ENCODE results near the gene RAB29. TPM values are rescaled to one million over a fixed set of nuclear protein-coding genes. Genes with fewer than 3 reads are reported as not detected.

The RAB29 gene
- total RNA-seq, 1 donor from 2014 or later: 156 TPM

DNA sequence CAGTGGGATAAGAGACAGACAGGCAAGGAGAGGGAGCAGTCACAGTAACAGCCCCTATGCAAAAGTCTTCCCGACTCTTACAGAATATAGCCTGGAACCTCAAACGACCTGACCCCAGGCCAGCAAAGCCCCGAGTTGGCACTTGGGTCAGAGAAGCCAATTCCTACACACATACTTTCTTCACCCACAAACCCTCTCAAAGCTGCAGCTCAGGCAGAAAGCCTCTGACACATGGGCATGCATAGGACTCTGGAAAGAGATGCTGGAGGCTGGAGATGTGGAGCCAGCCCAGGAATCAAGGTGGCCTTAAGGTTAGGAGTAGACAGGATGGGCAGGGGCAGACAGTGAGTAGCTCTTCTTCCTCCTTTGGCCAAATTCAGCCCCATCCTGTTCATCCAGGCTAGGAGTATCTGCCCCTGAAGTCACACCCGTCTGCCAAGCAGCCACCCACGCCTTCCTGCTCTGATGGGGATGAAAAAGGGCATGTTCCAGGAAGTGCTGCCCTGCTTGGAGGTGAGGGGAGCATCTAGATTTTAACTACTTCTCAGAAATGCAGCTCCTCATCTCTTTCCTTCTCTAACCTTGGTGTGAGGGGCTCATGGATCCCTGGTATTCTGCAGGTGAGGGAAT lies 29.9 kb upstream of the RAB29 start:
- CTCF ChIA-PET: interaction anchor here (1.0 to 1.9 kb wide), 4 partner anchors 12 to 172 kb away, joined by 3 to 9 read pairs (median 5); no protein-coding TSS in a partner anchor
- TF ChIP-seq CTCF (IDR thresholded peaks at IDR 0.05): no peak
- peaks cover 37% of the 10 kb centered on the region for H3K36me3 Mint-ChIP-seq (ENCODE audit: low read depth)
- H3K4me3 Mint-ChIP-seq: peak overlapping the region; percentile 25
- POLR2A ChIA-PET: interaction anchor here (0.6 to 1.9 kb wide), 4 partner anchors 8 to 61 kb away, joined by 3 to 8 read pairs (median 6); partner anchors contain the start of genes RAB29 and SLC41A1
- H3K27me3 Mint-ChIP-seq: no peaks in the 10 kb centered on the region
- no peak for DNase-seq
- intact Hi-C loops (cut with micrococcal nuclease): no loop called here
- H3K9me3 Mint-ChIP-seq: no peaks in the 10 kb centered on the region
- H3K4me1 Mint-ChIP-seq: peaks cover 59% of the 10 kb centered on the region
- ATAC-seq (ENCODE audit: low read depth): no peak
- no peak overlapping the region for H3K27ac Mint-ChIP-seq

DNA sequence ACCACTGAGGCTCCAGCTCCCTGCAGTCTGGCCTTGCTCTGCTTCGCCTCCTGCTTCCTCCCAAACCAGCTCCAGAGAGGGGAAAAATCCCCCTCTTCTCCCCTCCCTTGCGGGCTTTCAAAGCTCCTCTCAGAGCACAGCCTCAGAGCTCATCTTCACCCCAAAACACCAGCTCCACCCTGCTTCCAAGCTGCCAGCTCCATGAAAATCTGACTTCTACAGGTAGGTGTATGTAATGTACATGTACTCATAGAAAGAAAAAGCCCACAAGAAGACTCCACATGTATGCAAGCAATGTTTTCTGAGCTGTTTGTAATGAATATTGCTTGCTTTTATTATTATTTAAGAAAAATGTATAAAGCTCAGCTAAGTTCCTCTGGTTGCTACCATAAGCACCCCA lies 29.3 kb upstream of the RAB29 start:
- no peak overlapping the region for H3K27ac Mint-ChIP-seq
- no peaks in the 10 kb centered on the region for H3K9me3 Mint-ChIP-seq
- no peak for ATAC-seq (ENCODE audit: low read depth)
- TF ChIP-seq CTCF (IDR thresholded peaks at IDR 0.05): no peak
- DNase-seq: no peak
- intact Hi-C loops (cut with micrococcal nuclease): no loop called here
- peaks cover 33% of the 10 kb centered on the region for H3K36me3 Mint-ChIP-seq (ENCODE audit: low read depth)
- H3K4me3 Mint-ChIP-seq: no peak overlapping the region
- ChIA-PET POLR2A (interaction anchor here (0.6 to 1.9 kb wide), 5 partner anchors 9 to 60 kb away, joined by 3 to 8 read pairs (median 6); partner anchors contain the start of genes RAB29 and SLC41A1), CTCF (interaction anchor here (1.0 to 1.9 kb wide), 4 partner anchors 12 to 173 kb away, joined by 3 to 9 read pairs (median 5); no protein-coding TSS in a partner anchor)
- peaks cover 54% of the 10 kb centered on the region for H3K4me1 Mint-ChIP-seq
- no peaks in the 10 kb centered on the region for H3K27me3 Mint-ChIP-seq

DNA sequence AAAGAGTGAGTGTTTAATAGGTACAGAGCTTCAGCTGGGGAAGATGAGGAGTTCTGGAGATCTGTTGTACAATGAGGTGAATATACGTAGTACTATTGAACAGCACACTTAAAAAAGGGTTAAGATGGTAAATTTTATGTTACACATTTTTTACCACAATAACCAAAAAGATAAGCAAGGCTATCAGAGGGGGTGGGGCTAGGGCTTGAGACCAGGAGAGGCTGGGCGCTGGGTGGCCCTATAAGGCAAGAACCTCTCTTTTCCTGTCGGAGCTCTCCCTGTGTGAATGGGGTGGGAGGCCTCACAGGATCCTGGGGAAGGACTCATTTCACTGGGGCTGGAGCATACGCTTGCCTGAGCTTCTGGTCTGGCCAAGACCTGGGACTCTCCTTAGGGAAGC lies 28.7 kb upstream of the RAB29 start:
- no peak for ATAC-seq (ENCODE audit: low read depth)

DNA sequence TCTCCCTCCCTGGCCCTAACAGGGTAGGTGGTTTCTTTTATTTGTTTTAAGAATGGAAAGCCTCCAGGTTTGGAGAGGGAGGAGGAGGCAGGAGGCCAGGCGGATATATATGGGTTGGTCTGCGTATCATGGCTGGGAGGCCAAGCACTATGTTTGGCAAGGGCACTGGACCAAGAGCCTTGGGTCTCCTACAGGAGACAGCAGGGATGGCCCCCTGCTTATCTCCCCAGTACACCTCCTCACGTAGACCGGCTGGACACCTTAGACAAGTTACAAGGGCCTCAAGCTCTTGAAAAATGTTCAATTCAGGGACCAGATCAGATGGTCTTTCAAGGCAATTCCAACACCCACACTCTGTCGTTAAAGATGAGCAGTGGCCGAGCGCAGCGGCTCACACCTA lies 26.8 kb upstream of the RAB29 start:
- H3K36me3 Mint-ChIP-seq (ENCODE audit: low read depth): peaks cover 45% of the 10 kb centered on the region
- DNase-seq (no peak), ATAC-seq (ENCODE audit: low read depth) (no peak)
- no peaks in the 10 kb centered on the region for H3K9me3 Mint-ChIP-seq
- peaks cover 31% of the 10 kb centered on the region for H3K4me1 Mint-ChIP-seq
- intact Hi-C loops (cut with micrococcal nuclease): no loop called here
- ChIA-PET POLR2A (no interaction called here), CTCF (no interaction called here)
- no peak for TF ChIP-seq CTCF (IDR thresholded peaks at IDR 0.05)
- H3K4me3 Mint-ChIP-seq: no peak overlapping the region
- no peaks in the 10 kb centered on the region for H3K27me3 Mint-ChIP-seq
- H3K27ac Mint-ChIP-seq: no peak overlapping the region

More for the DNA sequence above, 28.7 kb upstream of the RAB29 start:
- Mint-ChIP-seq H3K27me3 (no peaks in the 10 kb centered on the region), H3K9me3 (no peaks in the 10 kb centered on the region), H3K36me3 (ENCODE audit: low read depth) (peaks cover 36% of the 10 kb centered on the region), H3K4me1 (peaks cover 48% of the 10 kb centered on the region), H3K4me3 (no peak overlapping the region), H3K27ac (no peak overlapping the region)
- intact Hi-C loops (cut with micrococcal nuclease): no loop called here
- ChIA-PET POLR2A (interaction anchor here (0.7 to 1.9 kb wide), 4 partner anchors 9 to 1608 kb away, joined by 3 to 8 read pairs (median 4); partner anchors contain the start of genes RAB29 and SLC41A1), CTCF (interaction anchor here (0.9 to 1.9 kb wide), 4 partner anchors 10 to 173 kb away, joined by 3 to 9 read pairs (median 5); no protein-coding TSS in a partner anchor)
- TF ChIP-seq CTCF (IDR thresholded peaks at IDR 0.05): no peak
- DNase-seq: no peak

DNA sequence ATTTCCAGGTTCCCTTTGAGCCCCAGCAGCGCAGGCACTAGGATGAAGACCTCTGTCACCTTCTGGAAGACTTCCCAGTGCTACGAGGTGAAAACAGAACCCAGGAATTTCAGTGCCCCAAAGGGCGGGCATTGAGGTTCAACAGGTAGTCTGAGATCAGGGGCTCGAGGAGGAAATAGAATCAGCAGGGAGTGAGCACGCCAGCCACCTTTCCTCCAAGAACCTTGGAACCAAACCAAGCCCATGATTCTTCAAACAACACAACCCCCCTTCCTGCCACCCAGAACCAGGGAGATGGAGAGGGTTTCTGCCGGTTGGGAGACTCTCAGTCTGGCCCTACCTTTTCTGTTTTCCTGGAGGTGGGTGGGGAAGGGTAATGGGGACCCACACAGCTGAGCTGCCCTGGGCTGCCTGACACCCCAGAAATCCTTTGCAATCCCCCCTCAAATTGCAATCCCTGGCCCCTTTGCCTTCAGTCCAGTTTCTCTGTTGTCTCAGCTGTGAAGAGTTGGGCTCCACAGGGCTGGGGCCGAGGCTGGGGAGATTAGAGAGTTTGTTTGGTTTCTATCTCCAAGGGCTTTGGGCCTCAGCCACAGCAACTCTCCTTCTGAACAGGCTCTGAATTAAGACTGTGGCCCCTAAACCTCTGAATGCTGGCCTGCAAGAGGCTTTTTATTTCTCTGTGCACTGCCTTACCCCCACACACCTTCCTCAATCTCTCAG lies 25.9 kb upstream of the RAB29 start:
- Mint-ChIP-seq H3K27me3 (no peaks in the 10 kb centered on the region), H3K4me3 (no peak overlapping the region), H3K4me1 (peaks cover 22% of the 10 kb centered on the region), H3K36me3 (ENCODE audit: low read depth) (peaks cover 49% of the 10 kb centered on the region), H3K9me3 (no peaks in the 10 kb centered on the region), H3K27ac (no peak overlapping the region)
- intact Hi-C loops (cut with micrococcal nuclease): no loop called here
- DNase-seq: no peak
- ChIA-PET CTCF (no interaction called here), POLR2A (no interaction called here)
- TF ChIP-seq CTCF (IDR thresholded peaks at IDR 0.05): no peak
- no peak for ATAC-seq (ENCODE audit: low read depth)

Measured in activated B cell treated with CpG ODN at 0.5 μM for 24 hours (primary cell).